GM12892 (cell line): Measurements from ENCODE around the gene DIAPH1.

Experiments
- DNase-seq: peaks from one replicate; pipeline ENCODE4 v3.0.0; 2011; ENCODE audit not compliant: insufficient read length
- FAIRE-seq: peaks from 2 replicates; lab custom pipeline; 2011; peaks lifted over from hg19 to GRCh38; lab: Jason Lieb, UNC
- POLR2A ChIP-seq: IDR thresholded peaks from 2 replicates; pipeline ENCODE4 v1.6.1; 2011; ENCODE audit warnings: low read depth, low read length, control low read depth
- POLR2AphosphoS5 ChIP-seq: IDR thresholded peaks from 2 replicates; pipeline ENCODE4 v1.6.1; 2011; ENCODE audit warnings: low read depth, low read length, control low read depth
- TAF1 ChIP-seq: IDR thresholded peaks from 2 replicates; pipeline ENCODE4 v1.6.1; 2011; ENCODE audit warnings: low read depth, mild to moderate bottlenecking, control low read depth, low read length, borderline replicate concordance

The DIAPH1 gene

GRCh38 chr5:141522301-141522700, 96.5 kb downstream of the DIAPH1 start:
- DNase-seq (no peak), FAIRE-seq (no peak)
- TF ChIP-seq POLR2AphosphoS5 = no peak

GRCh38 chr5:141521244-141521781, 97.5 kb downstream of the DIAPH1 start:
- no peak for FAIRE-seq
- DNase-seq = no peak
- TF ChIP-seq POLR2A = no peak
- TF ChIP-seq POLR2AphosphoS5 = no peak
- no peak for TF ChIP-seq TAF1

- FAIRE-seq = no peak
- TF ChIP-seq TAF1 (no peak), POLR2AphosphoS5 (no peak), POLR2A (no peak)
Observed at GRCh38 chr5:141519605-141520565, 98.9 kb downstream of the DIAPH1 start.

GRCh38 chr5:141518618-141519015, 100.2 kb downstream of the DIAPH1 start:
- TF ChIP-seq POLR2AphosphoS5 = no peak
- TF ChIP-seq TAF1 = no peak
- no peak for TF ChIP-seq POLR2A
- DNase-seq (no peak), FAIRE-seq (no peak)

More at GRCh38 chr5:141519605-141520565, 98.9 kb downstream of the DIAPH1 start:
- DNase-seq = no peak

- no peak for TF ChIP-seq POLR2AphosphoS5
- TF ChIP-seq POLR2A = no peak
- FAIRE-seq (no peak), DNase-seq (no peak)
Observed at GRCh38 chr5:141517880-141518617, 100.8 kb downstream of the DIAPH1 start.

GRCh38 chr5:141517312-141517711, 101.5 kb downstream of the DIAPH1 start:
- FAIRE-seq (no peak), DNase-seq (no peak)
- no peak for TF ChIP-seq POLR2A
- no peak for TF ChIP-seq POLR2AphosphoS5
- TF ChIP-seq TAF1 = no peak

- DNase-seq (no peak), FAIRE-seq (no peak)
- TF ChIP-seq TAF1 (no peak), POLR2A (no peak), POLR2AphosphoS5 (no peak)
Observed at GRCh38 chr5:141516672-141517025, 102.2 kb downstream of the DIAPH1 start.

GRCh38 chr5:141515946-141516671, 102.7 kb downstream of the DIAPH1 start:
- no peak for DNase-seq

GRCh38 chr5:141515141-141515540, 103.7 kb downstream of the DIAPH1 start:
- TF ChIP-seq TAF1 (no peak), POLR2A (no peak), POLR2AphosphoS5 (no peak)
- no peak for FAIRE-seq

More at GRCh38 chr5:141515946-141516671, 102.7 kb downstream of the DIAPH1 start:
- peak; percentile 30 for FAIRE-seq
- TF ChIP-seq TAF1 = no peak
- TF ChIP-seq POLR2A = no peak
- no peak for TF ChIP-seq POLR2AphosphoS5

GRCh38 chr5:141514330-141515133, 104.3 kb downstream of the DIAPH1 start:
- no peak for DNase-seq
- TF ChIP-seq TAF1 = no peak
- TF ChIP-seq POLR2A = no peak; the same call in 1 of the 2 replicates
- TF ChIP-seq POLR2AphosphoS5 = no peak
- FAIRE-seq = no peak

More at GRCh38 chr5:141515141-141515540, 103.7 kb downstream of the DIAPH1 start:
- no peak for DNase-seq
